ENCODE measurements around the gene RUNX1. TPM values are rescaled to one million over a fixed set of nuclear protein-coding genes. Genes with fewer than 3 reads are reported as not detected.
A peak's percentile ranks its signal among the peaks of the same experiment; 100 is the strongest.

RUNX1 gene
- total and polyA plus RNA-seq, 2 of the 13 experiments (the other 11 are each of a cell fraction or from before 2014, with no cell fraction given), result 5.4 to 6.4 TPM

- TF ChIP-seq RBM22 (optimal IDR thresholded peaks at IDR 0.05; ENCODE audit: low read length) (peak; percentile 51), ZFP82 (CRISPR knock-in tag; IDR thresholded peaks at IDR 0.05; ENCODE audit: borderline replicate concordance) (no peak)
- Histone ChIP-seq H3K4me2 (ENCODE audit: low read depth, low read length) (no peak overlapping the region), H3K27me3 (ENCODE audit: control insufficient read depth in 1 of 2, insufficient read depth in 2 of 2, low read length in 2 of 2) (no peaks in the 10 kb centered on the region), H3K9me3 (ENCODE audit: low read length) (no peaks in the 10 kb centered on the region), H2AFZ (ENCODE audit: low read length) (no peak overlapping the region), H4K20me1 (ENCODE audit: insufficient read depth, low read length) (no peaks in the 10 kb centered on the region), H3K4me1 (ENCODE audit: insufficient read depth, low read length) (peaks cover 36% of the 10 kb centered on the region), H3K27ac (ENCODE audit: extremely low read length, insufficient read depth, low read length) (no peak overlapping the region), H3K79me2 (ENCODE audit: insufficient read depth, low read length) (no peaks in the 10 kb centered on the region), H3K4me3 (replicated peaks in 1 of 3; ENCODE audit: insufficient read depth in 1 of 3, low read depth in 2 of 3, low read length in 3 of 3) (no peak overlapping the region), H3K9ac (ENCODE audit: insufficient read depth, low read depth, low read length) (no peak overlapping the region), H3K36me3 (replicated peaks in 1 of 2; ENCODE audit: control insufficient read depth in 1 of 2, insufficient read depth in 2 of 2, low read length in 2 of 2) (peaks cover 2 to 4% of the 10 kb centered on the region in 2 experiments; a peak in 2 of 5 replicates)
- DNase-seq (ENCODE audit: low spot score), result no peak
- no peak for FAIRE-seq
- BruUV-seq (replicated peaks), result no TSS peak
- ATAC-seq, result no peak
- intact Hi-C loops (cut with micrococcal nuclease; ENCODE audit: unreplicated experiment) (no loop called here), in situ Hi-C loops (cut with HindIII; ENCODE audit: extremely low pct_ligation_motif_present, low pct_unique_long_range_greater_than_20kb) (no loop called here)
- ChIA-PET CTCF (ENCODE audit: low intra/inter-chr PET ratio, low total read pairs) (no interaction called here), POLR2A (no interaction called here)
- 97% methylated on average over 1 of the region's 1 CpG for WGBS (ENCODE audit: low lambda C conversion rate)
Observed at GRCh38 chr21:34788879-34789278, 260.2 kb downstream of the RUNX1 start.

GRCh38 chr21:34783815-34784214, 265.3 kb downstream of the RUNX1 start:
- in situ Hi-C loops (cut with HindIII; ENCODE audit: extremely low pct_ligation_motif_present, low pct_unique_long_range_greater_than_20kb) (no loop called here), intact Hi-C loops (cut with micrococcal nuclease; ENCODE audit: unreplicated experiment) (no loop called here)
- Histone ChIP-seq H3K27me3 (ENCODE audit: control insufficient read depth in 1 of 2, insufficient read depth in 2 of 2, low read length in 2 of 2) (no peaks in the 10 kb centered on the region), H3K9me3 (ENCODE audit: low read length) (no peaks in the 10 kb centered on the region), H2AFZ (ENCODE audit: low read length) (no peak overlapping the region), H3K4me3 (replicated peaks in 1 of 3; ENCODE audit: insufficient read depth in 1 of 3, low read depth in 2 of 3, low read length in 3 of 3) (no peak overlapping the region), H3K9ac (ENCODE audit: insufficient read depth, low read depth, low read length) (no peak overlapping the region), H3K4me2 (ENCODE audit: low read depth, low read length) (no peak overlapping the region), H3K4me1 (ENCODE audit: insufficient read depth, low read length) (peaks cover 3% of the 10 kb centered on the region; the same call in 1 of the 2 replicates), H3K79me2 (ENCODE audit: insufficient read depth, low read length) (no peaks in the 10 kb centered on the region), H3K27ac (ENCODE audit: extremely low read length, insufficient read depth, low read length) (no peak overlapping the region), H4K20me1 (ENCODE audit: insufficient read depth, low read length) (no peaks in the 10 kb centered on the region), H3K36me3 (replicated peaks in 1 of 2; ENCODE audit: control insufficient read depth in 1 of 2, insufficient read depth in 2 of 2, low read length in 2 of 2) (no peaks in the 10 kb centered on the region)
- BruUV-seq (replicated peaks), result no TSS peak
- CTCF ChIA-PET (ENCODE audit: low intra/inter-chr PET ratio, low total read pairs), result no interaction called here
- 98% methylated on average over 2 of the region's 2 CpGs for WGBS (ENCODE audit: low lambda C conversion rate)
- DNase-seq (ENCODE audit: low spot score) (no peak), ATAC-seq (no peak), FAIRE-seq (no peak)
- no peak for TF ChIP-seq WIZ (CRISPR knock-in tag; IDR thresholded peaks at IDR 0.05)
- TF ChIP-seq TSC22D2 (CRISPR knock-in tag; IDR thresholded peaks at IDR 0.05; ENCODE audit: borderline replicate concordance), result no peak
- POLR2A ChIA-PET, result no interaction called here

All from HepG2 (cell line).